ENCODE data around the gene NRL.
A peak's percentile ranks its signal among the peaks of the same experiment; 100 is the strongest.
"Not testable (repeated sequence)": the region's sequence is repeated elsewhere in the genome, so short reads cannot be mapped to it uniquely, and the experiment has no call there.

Gene NRL

GRCh38 chr14:24051789-24052655 is 62.7 kb downstream of the NRL start, which contains the start of gene CARMIL3:
TSS of gene CARMIL3 (plus strand) at chr14:24052009. CDS start at chr14:24052154, 145 bp downstream.
- DNase-seq: peak; percentile 38 to 89

- peak; percentile 87 to 89 for DNase-seq
Observed at GRCh38 chr14:24051176-24051788, 63.5 kb downstream of the NRL start.

DNA sequence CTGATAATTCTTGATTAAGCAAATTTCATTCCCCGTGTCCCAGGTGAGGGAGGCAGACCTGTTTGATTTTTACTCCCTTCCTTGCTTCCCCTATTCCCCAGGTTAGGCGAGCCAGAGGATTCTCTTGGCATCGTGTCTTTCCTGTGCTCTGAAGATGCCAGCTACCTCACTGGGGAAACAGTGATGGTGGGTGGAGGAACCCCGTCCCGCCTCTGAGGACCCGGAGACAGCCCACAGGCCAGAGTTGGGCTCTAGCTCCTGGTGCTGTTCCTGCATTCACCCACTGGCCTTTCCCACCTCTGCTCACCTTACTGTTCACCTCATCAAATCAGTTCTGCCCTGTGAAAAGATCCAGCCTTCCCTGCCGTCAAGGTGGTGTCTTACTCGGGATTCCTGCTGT is 64.0 kb downstream of the NRL start:
- DNase-seq: peak in 1 of 2 experiments; percentile 3

- not testable (repeated sequence) for DNase-seq
Observed at GRCh38 chr14:24049002-24049401, 65.7 kb downstream of the NRL start.

DNA sequence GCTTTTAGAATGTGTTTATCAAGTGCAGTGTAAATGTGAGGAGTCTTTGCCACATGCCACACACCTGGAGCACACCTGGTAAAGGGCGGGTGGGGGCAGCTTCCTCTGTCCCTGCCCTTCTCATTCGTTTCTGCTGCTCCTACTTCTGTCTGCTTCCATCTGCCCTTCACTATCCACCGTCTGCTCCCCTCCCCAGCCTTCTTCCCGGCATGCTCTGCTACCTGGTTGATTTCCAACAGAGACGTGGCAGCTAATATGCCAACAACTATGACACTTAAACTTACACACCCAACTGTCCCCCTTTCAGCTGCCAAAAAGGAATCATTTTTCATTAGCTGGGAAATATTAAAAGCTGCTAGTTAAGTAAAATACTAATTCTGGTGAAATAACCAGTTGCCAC is 72.0 kb downstream of the NRL start:
- DNase-seq: no peak

- no peak for DNase-seq
Observed at GRCh38 chr14:24040692-24041091, 74.1 kb downstream of the NRL start.

GRCh38 chr14:24038686-24039085 is 76.1 kb downstream of the NRL start:
- DNase-seq: no peak

- DNase-seq: no peak
Observed at GRCh38 chr14:24037658-24038037, 77.1 kb downstream of the NRL start.

DNA sequence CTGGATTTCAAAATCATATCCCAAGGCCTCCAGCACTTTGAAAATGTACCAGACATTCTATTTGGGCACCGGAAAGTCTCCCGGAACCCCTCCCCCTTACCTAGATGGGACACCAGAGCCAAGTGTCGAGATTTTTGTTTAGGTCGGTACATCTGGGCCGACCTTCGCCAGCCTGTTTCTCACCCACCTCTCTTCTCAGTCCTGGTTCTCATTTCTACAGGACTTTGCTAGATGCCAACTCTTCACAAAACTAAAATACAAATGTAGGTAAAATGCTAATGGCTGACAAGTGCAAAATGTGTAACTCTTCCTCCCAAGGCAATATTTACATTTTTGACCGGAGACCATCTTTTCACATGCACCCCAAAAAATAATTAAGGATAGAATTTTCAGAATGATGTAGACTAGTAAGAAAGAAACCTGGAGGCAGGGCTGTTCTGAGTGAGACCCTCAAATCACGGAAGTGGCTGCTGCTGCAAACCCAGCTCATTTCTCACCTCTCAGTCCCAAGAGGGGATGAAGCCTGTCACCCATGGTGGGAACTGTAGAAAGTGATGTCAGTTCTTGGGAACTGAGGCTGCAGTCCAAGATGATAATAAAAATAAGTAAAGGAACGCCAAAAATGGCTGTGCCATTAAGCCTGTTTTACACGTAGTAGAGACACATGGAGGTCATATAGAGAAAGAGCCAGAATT is 77.6 kb downstream of the NRL start:
- not testable (repeated sequence) for DNase-seq

DNA sequence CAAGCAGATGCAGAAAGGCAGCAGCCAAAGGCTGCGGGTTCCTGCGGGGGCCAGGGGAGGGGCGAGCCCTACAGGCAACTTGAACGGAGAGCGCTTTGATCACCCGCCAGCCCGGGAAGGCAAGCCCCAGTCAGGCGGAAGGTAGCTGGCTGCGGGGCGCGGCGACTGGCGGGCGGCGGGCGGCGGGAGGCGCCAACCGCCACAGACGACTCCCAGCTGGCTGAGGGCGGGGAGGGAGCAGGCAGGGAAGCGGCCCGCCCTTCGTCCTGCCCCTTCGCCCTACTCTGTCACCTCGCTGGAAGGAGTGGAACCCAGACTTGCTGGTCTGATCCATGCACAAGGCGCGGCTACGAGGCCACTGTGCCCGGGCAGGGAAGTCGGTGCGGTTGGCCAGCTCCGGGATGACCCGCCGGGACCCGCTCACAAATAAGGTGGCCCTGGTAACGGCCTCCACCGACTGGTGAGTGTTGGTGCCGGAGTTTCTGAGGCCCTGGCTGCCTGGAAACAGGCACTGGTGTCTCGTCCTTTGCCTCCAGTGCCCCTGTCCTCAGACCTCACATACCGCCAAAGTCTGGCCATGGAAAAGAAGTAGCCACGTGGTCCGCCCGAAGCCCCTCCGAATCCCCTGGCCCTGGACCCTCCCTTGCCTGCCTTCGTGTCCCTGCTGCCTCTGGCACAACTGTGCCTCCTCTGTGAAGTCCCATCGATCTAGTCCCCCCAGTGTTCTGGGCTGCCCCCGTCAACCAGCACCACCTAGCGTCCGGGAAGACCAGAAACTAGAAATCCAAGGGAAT is 78.4 kb downstream of the NRL start:
- DNase-seq: peak; percentile 76 to 85

DNA sequence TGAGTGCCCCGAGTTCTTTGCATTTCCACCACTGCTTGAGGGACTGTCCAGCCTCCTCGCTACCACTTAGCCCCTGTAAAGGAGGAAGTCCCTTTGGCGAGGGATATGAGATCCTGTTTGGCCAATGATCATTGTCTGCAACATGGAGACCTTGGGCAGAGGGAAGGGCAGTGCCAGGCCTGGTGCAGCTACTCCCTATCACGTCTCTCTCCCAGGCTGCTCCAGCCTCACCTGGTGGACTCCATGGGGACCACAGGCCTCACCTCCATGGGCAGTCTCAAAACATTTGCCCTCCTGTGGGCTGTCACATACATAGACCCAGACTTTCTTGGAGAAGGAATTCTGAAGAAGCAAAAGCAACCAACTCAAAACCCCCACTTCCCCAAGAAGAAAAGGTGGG is 79.0 kb downstream of the NRL start:
- peak in 1 of 2 experiments; percentile 11 for DNase-seq

DNA sequence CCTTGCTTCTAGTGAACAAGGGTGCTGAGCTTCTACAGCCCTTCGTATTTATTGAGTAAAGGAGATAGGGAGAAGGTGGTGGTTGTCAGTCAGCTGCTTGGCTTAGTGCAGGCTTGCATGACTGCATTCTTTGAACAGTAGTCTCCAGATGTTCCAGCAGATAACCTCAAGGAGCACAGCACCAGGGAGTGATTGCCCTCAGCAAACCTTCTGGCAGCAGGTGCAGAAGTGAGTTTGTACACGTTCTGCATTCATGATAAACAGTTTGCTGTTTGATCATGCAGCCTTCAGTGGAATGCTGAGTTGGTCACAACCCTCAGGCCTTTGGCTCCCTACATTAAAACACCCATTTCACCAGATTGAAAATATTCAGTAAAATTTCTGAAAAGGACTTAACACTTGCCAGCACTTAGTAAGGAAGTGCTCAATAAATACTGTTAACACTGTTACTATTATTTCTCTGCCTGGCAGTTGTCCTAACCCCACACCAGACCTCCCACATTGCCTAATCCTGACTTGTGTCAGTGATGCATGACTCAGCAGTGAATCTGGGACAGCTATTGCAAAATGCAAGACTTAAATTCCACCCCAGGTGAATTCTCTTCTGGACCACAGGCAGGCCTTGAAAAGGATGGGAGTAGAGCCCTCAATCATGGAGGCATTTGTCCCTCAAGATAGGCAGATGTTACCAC is 81.9 kb downstream of the NRL start:
- DNase-seq: no peak

DNA sequence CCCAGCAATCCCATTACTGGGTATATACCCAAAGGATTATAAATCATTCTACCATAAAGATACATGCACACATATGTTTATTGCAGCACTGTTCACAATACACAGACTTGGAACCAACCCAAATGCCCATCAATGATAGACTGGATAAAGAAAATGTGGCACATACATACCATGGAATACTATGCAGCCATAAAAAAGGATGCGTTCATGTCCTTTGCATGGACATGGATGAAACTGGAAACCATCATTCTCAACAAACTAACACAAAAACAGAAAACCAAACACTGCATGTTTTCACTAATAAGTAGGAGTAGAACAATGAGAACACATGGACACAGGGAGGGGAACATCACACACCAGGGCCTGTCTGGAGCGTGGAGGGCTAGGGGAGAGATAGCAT is 83.4 kb downstream of the NRL start:
- DNase-seq: not testable (repeated sequence)

GRCh38 chr14:24029687-24030086 is 85.1 kb downstream of the NRL start:
- DNase-seq: not testable (repeated sequence)

Measured in NCI-H526 (cell line).